T-helper 2 cell treated with Interferon-gamma antibody and Interleukin-4, amounts not matched to agents 5 μg/mL and 100 μg/mL, for 36 hours (primary cell): ENCODE results near the gene TXLNB.
"Not testable (repeated sequence)": the region's sequence is repeated elsewhere in the genome, so short reads cannot be mapped to it uniquely, and the experiment has no call there.

ENCODE experiments used
- DNase-seq: peaks from one replicate; pipeline ENCODE4 v3.0.0; 2021; ENCODE audit warnings: low spot score
- H3K27ac Mint-ChIP-seq: one replicate; pipeline ENCODE4 v1.8.0; 2021; ENCODE audit warnings: mild to moderate bottlenecking, mixed read lengths
- H3K27me3 Mint-ChIP-seq: one replicate; pipeline ENCODE4 v1.8.0; 2021; ENCODE audit warnings: low read depth, mixed read lengths
- H3K36me3 Mint-ChIP-seq: one replicate; pipeline ENCODE4 v1.8.0; 2021; ENCODE audit warnings: low read depth, mixed read lengths
- H3K4me1 Mint-ChIP-seq: one replicate; pipeline ENCODE4 v1.8.0; 2021; ENCODE audit warnings: low read depth, mixed read lengths
- H3K4me3 Mint-ChIP-seq: one replicate; pipeline ENCODE4 v1.8.0; 2022; ENCODE audit warnings: mild to moderate bottlenecking, moderate library complexity, mixed read lengths
- H3K9me3 Mint-ChIP-seq: one replicate; pipeline ENCODE4 v1.8.0; 2021; ENCODE audit warnings: mixed read lengths

Gene TXLNB

DNA sequence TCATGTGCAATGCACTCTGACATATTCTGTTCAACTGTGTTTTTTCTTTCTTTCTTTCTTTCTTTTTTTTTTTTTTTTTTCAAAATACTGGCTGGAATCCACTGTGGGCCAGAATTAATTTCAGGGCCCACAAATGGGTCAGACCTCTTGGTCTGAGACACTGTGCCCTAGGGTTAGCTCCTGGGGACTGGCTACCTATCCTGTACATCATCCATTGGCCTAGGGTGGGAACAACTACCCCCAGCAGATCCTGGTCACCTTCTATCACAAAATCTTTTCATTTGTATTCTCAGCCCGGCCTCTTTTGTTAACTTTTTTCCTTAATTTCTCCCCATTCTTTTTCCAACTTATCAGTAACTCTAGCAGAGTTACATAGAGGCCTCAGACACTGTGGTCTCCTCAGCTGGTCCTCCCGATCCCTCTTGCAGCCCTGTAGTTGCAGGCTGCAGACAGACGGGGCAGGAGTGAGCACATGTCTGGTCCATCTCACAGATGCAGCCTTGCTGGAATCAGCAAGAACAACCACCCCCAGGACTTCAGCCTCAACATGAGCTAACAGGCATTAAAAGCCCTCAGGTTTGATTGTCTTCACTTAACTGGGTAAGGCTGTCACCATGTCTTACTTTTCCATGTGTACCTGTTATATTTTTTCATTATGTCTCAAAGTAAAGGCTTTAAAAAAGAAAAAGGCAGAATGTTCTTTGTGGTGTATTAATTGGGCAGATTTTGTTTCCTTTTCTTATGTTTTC is 41.3 kb downstream of the TXLNB start:
- H3K36me3 Mint-ChIP-seq: peaks cover 4% of the 10 kb centered on the region
- peak; percentile 33 for DNase-seq
- peaks cover 33% of the 10 kb centered on the region for H3K4me1 Mint-ChIP-seq
- no peaks in the 10 kb centered on the region for H3K27me3 Mint-ChIP-seq
- peak overlapping the region; percentile 95 for H3K27ac Mint-ChIP-seq
- peak overlapping the region; percentile 74 for H3K4me3 Mint-ChIP-seq
- no peaks in the 10 kb centered on the region for H3K9me3 Mint-ChIP-seq

DNA sequence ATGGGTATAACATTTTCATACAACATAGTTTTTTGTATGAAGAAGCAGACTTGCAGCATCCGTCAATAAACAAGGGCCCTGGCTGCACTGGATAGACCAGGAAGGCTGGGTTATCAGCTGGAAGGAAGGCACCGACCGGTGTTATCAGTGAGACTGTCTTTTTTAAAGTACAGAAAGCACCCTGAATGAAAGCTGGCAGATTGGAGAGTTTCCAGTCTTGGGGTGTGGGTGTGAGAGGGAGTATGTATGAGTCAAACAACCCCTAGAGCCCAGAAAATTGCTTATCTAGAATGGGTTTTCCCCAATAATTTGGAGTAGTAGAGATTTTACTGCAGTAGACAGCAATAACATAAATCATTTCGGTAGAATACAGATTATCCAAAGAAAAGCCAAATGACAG is 42.4 kb downstream of the TXLNB start:
- H3K9me3 Mint-ChIP-seq: no peaks in the 10 kb centered on the region
- peak overlapping the region; percentile 81 for H3K27ac Mint-ChIP-seq
- H3K4me1 Mint-ChIP-seq: peaks cover 37% of the 10 kb centered on the region
- no peaks in the 10 kb centered on the region for H3K27me3 Mint-ChIP-seq
- peak overlapping the region; percentile 53 for H3K4me3 Mint-ChIP-seq
- H3K36me3 Mint-ChIP-seq: peaks cover 4% of the 10 kb centered on the region
- peak; percentile 59 for DNase-seq

DNA sequence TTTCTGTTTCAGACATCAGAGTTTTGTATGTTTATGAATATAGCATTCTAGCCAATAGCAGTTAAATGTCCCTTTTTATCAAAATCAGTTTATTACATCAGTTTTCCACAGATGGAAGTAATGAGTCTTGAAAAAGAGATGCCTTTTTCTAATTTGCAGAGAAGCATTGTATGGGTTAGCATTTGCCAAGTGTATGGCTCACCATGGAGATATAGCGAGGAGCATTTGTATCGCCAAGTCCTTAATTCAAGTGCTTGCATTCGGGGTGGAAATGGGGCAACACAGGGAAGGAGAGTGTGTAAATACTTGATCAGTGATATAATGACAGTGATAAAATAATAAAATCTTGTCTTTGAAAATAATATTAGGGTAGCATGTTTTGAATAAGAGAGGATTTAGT is 42.9 kb downstream of the TXLNB start:
- Mint-ChIP-seq H3K36me3 (peaks cover 4% of the 10 kb centered on the region), H3K9me3 (no peaks in the 10 kb centered on the region), H3K4me1 (peaks cover 37% of the 10 kb centered on the region), H3K27ac (peak overlapping the region; percentile 41), H3K27me3 (no peaks in the 10 kb centered on the region), H3K4me3 (peak overlapping the region; percentile 7)
- DNase-seq: no peak

DNA sequence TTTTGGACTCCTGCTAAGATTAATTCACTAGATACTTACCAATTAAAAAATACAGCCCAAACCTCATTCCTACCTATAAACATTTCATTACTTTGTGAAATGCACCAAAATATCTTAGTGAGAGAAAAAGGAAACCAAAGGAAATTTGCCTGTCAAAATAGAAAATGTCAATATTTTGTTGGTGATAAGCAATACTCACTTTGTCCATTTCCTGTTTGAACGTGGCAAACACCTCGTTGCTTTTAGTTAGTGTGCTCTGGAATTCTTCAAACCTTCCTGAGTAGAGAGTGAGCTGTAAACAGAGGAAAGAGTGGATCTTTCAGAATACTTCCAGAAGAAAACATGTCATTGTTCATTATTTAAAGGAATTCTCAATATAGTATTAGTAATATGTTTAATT is 44.2 kb downstream of the TXLNB start:
- Mint-ChIP-seq H3K9me3 (no peaks in the 10 kb centered on the region), H3K36me3 (peaks cover 4% of the 10 kb centered on the region), H3K27ac (peak overlapping the region; percentile 63), H3K27me3 (no peaks in the 10 kb centered on the region), H3K4me3 (peak overlapping the region; percentile 66), H3K4me1 (peaks cover 37% of the 10 kb centered on the region)
- no peak for DNase-seq

DNA sequence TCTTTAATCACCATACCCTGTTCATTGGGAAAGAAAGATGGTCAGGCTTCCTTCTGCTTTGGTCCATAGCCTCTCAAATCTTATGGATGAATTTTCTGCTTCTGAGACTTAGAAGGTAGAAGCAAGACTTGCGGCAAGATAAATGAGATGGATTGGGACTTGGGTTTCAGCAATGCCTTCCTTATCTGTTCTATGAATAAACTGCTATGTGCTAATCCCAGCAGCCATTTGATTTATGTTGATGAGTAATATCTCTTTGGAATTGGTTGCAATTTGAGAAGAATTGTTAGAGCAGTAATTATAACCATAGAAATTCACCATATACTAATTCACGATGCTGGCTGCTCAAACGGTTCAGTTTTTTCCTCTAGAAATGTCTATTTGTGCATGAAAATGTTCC is 48.3 kb downstream of the TXLNB start:
- DNase-seq: no peak
- H3K27ac Mint-ChIP-seq: no peak overlapping the region

DNA sequence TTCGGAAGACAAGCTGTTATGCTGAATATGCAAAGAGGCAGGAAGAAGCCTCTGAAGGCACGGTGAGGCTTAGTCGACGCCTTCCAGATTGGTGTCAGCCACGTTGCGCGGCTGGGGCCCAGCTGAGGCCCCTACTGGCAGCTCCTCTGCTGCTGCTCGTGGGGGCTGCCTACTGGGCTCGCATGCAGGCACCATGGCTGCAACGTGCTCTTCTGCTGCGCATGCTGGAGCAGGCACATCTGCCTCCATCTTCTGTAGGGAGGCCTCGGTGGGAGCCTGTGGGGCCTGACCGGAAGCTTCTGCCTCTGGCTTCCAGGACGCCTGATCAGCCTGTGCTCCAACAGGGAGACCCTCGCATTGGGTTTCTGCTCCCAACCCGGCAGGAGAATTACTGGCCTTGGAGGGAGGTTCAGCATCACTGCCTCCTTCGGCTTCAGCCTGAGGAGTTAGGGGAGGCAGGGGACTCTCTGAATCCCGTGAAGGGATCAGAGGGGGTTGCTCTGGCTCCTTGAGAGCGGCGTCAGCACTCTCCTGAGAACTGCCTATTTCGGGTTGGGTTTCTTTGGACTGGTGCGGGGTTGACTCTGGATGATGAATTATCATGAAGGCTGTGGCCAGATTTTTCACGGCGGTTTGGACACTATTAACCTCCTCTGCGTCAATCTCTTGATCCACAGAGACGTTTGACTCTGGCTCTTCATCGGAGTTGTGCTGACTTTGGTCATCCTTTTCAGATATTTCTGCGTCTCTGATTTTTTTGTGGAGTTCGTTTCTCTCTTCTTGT is 49.1 kb downstream of the TXLNB start:
- Mint-ChIP-seq H3K27me3 (no peaks in the 10 kb centered on the region), H3K9me3 (no peaks in the 10 kb centered on the region), H3K27ac (no peak overlapping the region), H3K36me3 (no peaks in the 10 kb centered on the region), H3K4me3 (no peak overlapping the region), H3K4me1 (peaks cover 8% of the 10 kb centered on the region)
- no peak for DNase-seq

More for the DNA sequence above, 48.3 kb downstream of the TXLNB start:
- H3K9me3 Mint-ChIP-seq: no peaks in the 10 kb centered on the region
- no peaks in the 10 kb centered on the region for H3K27me3 Mint-ChIP-seq
- peaks cover 8% of the 10 kb centered on the region for H3K4me1 Mint-ChIP-seq
- H3K4me3 Mint-ChIP-seq: no peak overlapping the region
- H3K36me3 Mint-ChIP-seq: no peaks in the 10 kb centered on the region

DNA sequence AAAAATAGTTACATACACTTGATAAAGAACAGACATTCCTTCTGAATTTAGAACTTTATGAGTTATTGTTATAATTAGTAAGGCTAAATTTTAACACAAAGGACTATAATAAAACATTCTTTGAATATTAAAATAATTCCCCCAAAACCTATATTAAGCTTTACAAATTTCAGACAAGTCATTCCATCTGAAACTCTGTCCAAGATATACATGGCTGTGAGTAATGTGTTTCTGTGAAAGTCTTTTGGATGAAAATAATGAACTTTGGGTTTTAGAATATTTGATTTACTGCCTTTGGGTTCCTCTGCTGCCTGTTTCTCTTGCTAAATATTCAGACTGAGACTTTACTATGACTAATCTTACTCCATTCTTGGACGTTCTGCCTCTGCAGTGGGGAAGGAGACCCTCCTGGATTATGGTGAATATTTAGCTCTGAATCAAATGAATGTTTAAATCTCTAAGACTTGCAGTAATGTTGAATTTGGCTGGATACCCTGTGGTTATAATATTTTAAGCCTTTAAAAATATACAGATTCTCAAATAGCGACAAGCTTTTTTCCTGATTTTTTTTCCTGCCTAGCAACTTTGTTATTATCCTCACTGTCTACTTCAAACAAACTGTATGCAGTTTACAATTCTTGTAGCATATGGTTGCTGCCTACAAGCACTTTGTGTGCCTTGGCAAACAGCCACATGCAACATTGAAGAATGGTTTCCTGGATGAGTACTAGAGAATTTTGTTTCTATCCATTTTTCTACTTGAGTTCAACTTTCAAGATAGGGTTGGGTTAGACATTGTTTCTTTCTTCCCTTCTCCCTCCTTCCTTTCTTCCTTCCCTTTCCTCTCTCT is 51.4 kb downstream of the TXLNB start:
- peaks cover 2% of the 10 kb centered on the region for H3K9me3 Mint-ChIP-seq
- no peak overlapping the region for H3K4me3 Mint-ChIP-seq
- peaks cover 7% of the 10 kb centered on the region for H3K4me1 Mint-ChIP-seq
- H3K27ac Mint-ChIP-seq: no peak overlapping the region
- no peaks in the 10 kb centered on the region for H3K27me3 Mint-ChIP-seq
- no peaks in the 10 kb centered on the region for H3K36me3 Mint-ChIP-seq
- DNase-seq: no peak

DNA sequence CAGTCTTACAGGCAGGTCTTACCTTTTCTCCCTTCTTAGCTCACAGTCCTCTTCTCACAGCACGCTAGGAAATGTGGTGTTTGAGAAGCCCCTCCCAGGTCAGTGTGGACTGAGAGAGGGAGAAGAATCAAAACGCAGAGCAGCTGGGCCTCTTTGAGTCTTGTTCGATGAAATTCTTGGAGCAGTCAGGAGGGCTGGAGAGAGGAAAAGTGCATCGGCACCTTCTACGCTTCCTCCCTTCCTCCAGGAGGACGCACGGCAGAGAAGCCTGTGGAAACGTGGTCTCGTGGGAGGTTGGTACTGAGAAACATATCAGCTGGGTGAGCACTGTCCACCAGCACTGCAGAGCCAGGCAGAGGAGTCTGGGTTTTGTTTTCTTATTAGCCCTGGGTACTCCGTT is 52.7 kb downstream of the TXLNB start:
- H3K27ac Mint-ChIP-seq: no peak overlapping the region
- H3K27me3 Mint-ChIP-seq: no peaks in the 10 kb centered on the region
- no peak for DNase-seq
- peaks cover 8% of the 10 kb centered on the region for H3K9me3 Mint-ChIP-seq
- H3K4me3 Mint-ChIP-seq: no peak overlapping the region
- H3K36me3 Mint-ChIP-seq: peaks cover 2% of the 10 kb centered on the region
- H3K4me1 Mint-ChIP-seq: peaks cover 3% of the 10 kb centered on the region

DNA sequence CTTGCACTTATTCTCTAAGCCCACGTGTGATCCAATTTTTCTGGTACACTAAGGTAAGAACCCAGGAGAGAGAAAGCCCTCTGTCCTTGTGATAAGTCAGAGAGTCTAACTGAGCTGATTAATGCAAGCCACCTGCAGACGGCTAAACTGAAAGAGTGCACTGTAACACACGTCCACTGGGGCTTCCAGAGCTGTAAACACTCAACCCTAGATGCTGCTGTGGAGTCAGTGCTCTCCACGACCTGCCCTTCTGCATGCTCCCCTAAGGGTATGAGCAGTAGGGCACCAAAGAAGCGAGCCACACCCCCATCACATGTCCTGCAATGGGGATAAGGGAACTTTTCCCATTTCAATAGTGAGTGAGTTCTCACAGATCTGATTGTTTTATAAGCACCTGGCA is 55.7 kb downstream of the TXLNB start:
- DNase-seq: no peak
- H3K4me3 Mint-ChIP-seq: no peak overlapping the region
- H3K36me3 Mint-ChIP-seq: peaks cover 6% of the 10 kb centered on the region
- no peak overlapping the region for H3K27ac Mint-ChIP-seq
- H3K27me3 Mint-ChIP-seq: no peaks in the 10 kb centered on the region
- H3K4me1 Mint-ChIP-seq: peaks cover 3% of the 10 kb centered on the region
- peaks cover 15% of the 10 kb centered on the region for H3K9me3 Mint-ChIP-seq

DNA sequence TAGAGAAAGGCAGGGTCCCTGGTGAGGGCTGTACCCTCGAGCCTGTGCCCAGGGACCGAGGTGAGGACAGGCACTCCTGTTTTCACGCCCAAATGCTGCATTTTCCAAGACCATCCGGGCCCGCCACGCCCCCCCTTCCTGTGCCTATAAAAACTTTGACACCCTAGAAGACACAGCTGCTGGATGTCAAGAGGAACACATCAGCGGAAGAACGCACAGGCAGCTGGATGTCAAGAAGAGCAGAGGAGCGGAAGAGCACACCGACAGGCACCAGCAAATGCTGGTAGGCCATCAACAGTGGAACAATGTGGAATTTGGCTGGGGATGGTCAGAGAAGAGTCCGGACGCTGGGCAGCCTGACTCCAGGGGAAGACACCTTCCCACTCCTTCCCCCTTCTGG is 56.1 kb downstream of the TXLNB start:
- Mint-ChIP-seq H3K27me3 (no peaks in the 10 kb centered on the region), H3K4me1 (peaks cover 4% of the 10 kb centered on the region), H3K4me3 (no peak overlapping the region), H3K27ac (no peak overlapping the region), H3K36me3 (peaks cover 6% of the 10 kb centered on the region), H3K9me3 (peaks cover 15% of the 10 kb centered on the region)
- DNase-seq: no peak

DNA sequence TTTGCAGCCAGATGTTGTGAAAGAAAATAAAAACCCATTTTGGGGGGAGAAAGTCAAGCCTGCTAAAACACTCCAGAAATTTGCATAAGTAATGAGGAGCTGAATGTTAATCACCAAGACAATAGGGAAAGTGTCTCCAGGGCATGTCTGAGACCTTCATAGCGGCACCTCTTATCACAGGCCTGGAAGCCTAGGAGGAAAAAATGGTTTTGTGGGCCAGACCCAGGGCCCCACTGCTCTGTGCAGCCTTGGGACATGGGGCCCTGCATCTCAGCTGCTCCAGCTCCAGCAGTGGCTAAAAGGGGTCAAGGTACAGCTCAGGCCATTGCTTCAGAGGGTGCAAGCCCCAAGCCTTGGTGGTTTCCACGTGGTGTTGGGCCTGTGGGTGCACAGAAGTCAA is 57.6 kb downstream of the TXLNB start:
- not testable (repeated sequence) for DNase-seq, H3K27me3 Mint-ChIP-seq, H3K4me3 Mint-ChIP-seq, H3K36me3 Mint-ChIP-seq, H3K4me1 Mint-ChIP-seq, H3K27ac Mint-ChIP-seq
- peaks cover 15% of the 10 kb centered on the region for H3K9me3 Mint-ChIP-seq

DNA sequence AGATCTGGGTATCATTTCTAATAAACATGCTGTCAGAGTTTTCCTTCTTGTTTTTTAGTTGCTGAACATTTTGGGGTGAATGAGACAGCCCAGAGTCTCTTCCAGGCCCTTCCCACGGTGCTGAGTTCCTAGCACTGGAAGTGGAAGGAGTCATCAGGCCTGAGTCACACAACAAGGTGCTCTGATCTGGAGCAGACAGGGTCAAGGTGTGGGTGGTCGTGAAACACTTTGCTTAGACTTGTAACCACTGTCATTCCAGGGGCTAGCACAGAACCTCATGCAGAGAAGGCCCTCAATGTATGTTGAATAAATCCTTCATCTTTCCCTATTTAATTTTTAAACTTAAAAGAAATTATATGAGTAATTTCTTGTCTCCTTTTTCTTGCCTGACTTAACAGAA is 60.6 kb downstream of the TXLNB start:
- no peak for DNase-seq
- no peaks in the 10 kb centered on the region for H3K27me3 Mint-ChIP-seq
- H3K4me3 Mint-ChIP-seq: no peak overlapping the region
- peaks cover 6% of the 10 kb centered on the region for H3K36me3 Mint-ChIP-seq
- peaks cover 15% of the 10 kb centered on the region for H3K9me3 Mint-ChIP-seq
- no peak overlapping the region for H3K27ac Mint-ChIP-seq
- H3K4me1 Mint-ChIP-seq: peaks cover 4% of the 10 kb centered on the region

DNA sequence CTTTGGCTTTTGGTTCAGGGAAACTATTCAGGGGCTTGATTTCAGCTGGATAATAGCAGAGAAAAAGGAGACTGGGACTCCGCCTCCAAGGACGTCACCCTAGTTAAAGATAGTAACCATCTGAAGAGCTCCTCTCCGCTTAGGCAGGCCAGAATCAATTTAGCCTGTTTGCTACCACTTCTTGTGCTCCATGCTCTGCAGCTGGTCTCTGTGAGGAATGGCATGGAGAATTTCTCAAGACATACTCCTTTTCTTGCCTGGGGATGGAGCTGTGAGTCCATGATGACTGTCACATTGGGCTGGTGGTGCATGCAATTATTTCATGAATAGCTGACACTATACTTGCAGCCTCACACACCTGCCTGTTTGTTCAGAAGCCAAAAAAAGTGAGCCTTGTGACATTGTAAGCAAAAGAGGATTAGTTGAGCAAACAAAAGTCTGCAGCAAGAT is 61.4 kb downstream of the TXLNB start:
- Mint-ChIP-seq H3K4me3 (no peak overlapping the region), H3K4me1 (peaks cover 4% of the 10 kb centered on the region), H3K27ac (no peak overlapping the region), H3K27me3 (no peaks in the 10 kb centered on the region), H3K36me3 (peaks cover 6% of the 10 kb centered on the region), H3K9me3 (peaks cover 13% of the 10 kb centered on the region)
- no peak for DNase-seq

DNA sequence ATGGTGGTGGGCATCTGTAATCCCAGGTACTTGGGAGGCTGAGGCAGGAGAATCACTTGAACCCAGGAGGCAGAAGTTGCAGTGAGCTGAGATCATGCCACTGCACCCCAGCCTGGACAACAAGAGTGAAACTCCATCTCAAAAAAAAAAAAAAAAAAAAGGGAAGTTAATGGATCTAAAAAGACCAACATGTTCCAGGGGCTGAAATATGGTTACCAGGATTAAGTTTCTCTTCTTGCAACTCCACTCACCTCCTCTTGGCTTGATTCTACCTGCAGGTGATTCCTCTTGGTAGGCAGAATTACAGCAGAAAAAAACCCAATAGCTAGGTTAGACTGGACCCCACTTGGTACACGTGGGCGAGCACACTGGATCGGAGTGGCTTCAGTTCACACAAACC is 63.4 kb downstream of the TXLNB start:
- H3K4me1 Mint-ChIP-seq, H3K9me3 Mint-ChIP-seq, H3K4me3 Mint-ChIP-seq, H3K27ac Mint-ChIP-seq, DNase-seq, H3K27me3 Mint-ChIP-seq, H3K36me3 Mint-ChIP-seq: not testable (repeated sequence)
